SK-N-SH (cell line): Measurements from ENCODE around the gene AGMO.

Experiments used
- CTCF ChIP-seq: fragments of 200-600 bp; sonication (generic); IDR thresholded peaks from 2 replicates; pipeline ENCODE4 v1.6.1; 2017; ENCODE audit warnings: antibody characterized with exemption, mild to moderate bottlenecking, moderate library complexity
- ELF1 ChIP-seq: IDR thresholded peaks from 2 replicates; pipeline ENCODE4 v1.4.0; 2012
- EZH2phosphoT487 ChIP-seq: fragments of 200-600 bp; sonication (generic); IDR thresholded peaks from 2 replicates; pipeline ENCODE4 v1.6.1; 2017; ENCODE audit warnings: low read depth, mixed run types, mild to moderate bottlenecking, antibody characterized with exemption, moderate library complexity, borderline replicate concordance
- FOXM1 ChIP-seq: IDR thresholded peaks from 2 replicates; pipeline ENCODE4 v1.4.0; 2012; ENCODE audit warnings: low read depth, mild to moderate bottlenecking
- GATA2 ChIP-seq: sonication (generic); formaldehyde crosslinking; IDR thresholded peaks from 2 replicates; pipeline ENCODE4 v1.5.0; 2020; ENCODE audit warnings: mild to moderate bottlenecking, missing genetic modification reagents
- REST ChIP-seq: IDR thresholded peaks from 2 replicates; pipeline ENCODE4 v1.6.1; 2012; ENCODE audit warnings: mild to moderate bottlenecking, low read depth, low read length, moderate library complexity
- RXRA ChIP-seq: IDR thresholded peaks from 2 replicates; pipeline ENCODE4 v1.4.0; 2012; ENCODE audit warnings: low read depth, mild to moderate bottlenecking, borderline replicate concordance
- ZBTB33 ChIP-seq: IDR thresholded peaks from 2 replicates; pipeline ENCODE4 v1.4.0; 2012; ENCODE audit warnings: low read depth, borderline replicate concordance

GRCh38 chr7:15352421-15353206 lies 209.2 kb downstream of the AGMO start:
- TF ChIP-seq CTCF: no peak
- no peak for TF ChIP-seq FOXM1
- TF ChIP-seq ZBTB33: no peak
- TF ChIP-seq ELF1: no peak
- no peak for TF ChIP-seq GATA2 (CRISPR knock-in tag)
- no peak for TF ChIP-seq REST
- no peak for TF ChIP-seq RXRA
- no peak for TF ChIP-seq EZH2phosphoT487
